Measurements from ENCODE around the gene KCNH8. TPM values are rescaled to one million over a fixed set of nuclear protein-coding genes. Genes with fewer than 3 reads are reported as not detected.
"Not testable (repeated sequence)": the region's sequence is repeated elsewhere in the genome, so short reads cannot be mapped to it uniquely, and the experiment has no call there.

The KCNH8 gene
- total and polyA plus RNA-seq, 2 donors (not counting 1 experiment from before 2014, with no cell fraction given) = under 0.01 TPM; not detected in 1

DNA sequence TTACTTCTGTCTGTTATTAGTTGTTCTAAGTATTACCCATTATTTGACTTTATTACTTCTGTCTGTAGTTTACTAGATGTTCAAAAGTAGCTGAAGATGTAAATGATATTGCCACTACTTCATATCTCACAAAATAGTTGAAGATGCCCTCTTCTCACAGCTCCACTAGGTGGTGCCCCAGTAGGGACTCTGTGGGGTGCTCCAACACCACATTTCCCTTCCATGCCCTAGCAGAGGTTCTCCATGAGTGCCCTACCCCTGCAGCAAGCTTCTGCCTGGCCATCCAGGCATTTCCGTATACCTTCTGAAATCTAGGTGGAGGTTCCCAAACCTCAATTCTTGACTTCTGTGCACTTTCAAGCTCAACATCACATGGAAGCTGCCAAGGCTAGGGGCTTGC is 80.8 kb downstream of the KCNH8 start:
- Histone ChIP-seq H3K9ac (ENCODE audit: insufficient read depth, low read length) (no peak overlapping the region), H3K27me3 (ENCODE audit: control insufficient read depth, insufficient read depth, low read length) (no peaks in the 10 kb centered on the region), H3K4me3 (replicated peaks in 1 of 4; ENCODE audit: control extremely low read depth in 1 of 4, insufficient read depth in 1 of 4, low read depth in 3 of 4, low read length in 4 of 4) (no peak overlapping the region), H4K20me1 (ENCODE audit: control insufficient read depth, extremely low read depth, insufficient read depth, low read length) (no peaks in the 10 kb centered on the region), H3K27ac (ENCODE audit: insufficient read depth, low read length) (no peak overlapping the region), H3K9me3 (ENCODE audit: control insufficient read depth, insufficient read depth, low read depth, low read length) (no peaks in the 10 kb centered on the region), H3K79me2 (ENCODE audit: control insufficient read depth, insufficient read depth, low read length) (no peaks in the 10 kb centered on the region), H3K36me3 (ENCODE audit: control insufficient read depth, insufficient read depth, low read length) (no peaks in the 10 kb centered on the region), H3K4me1 (ENCODE audit: control insufficient read depth, extremely low read depth, insufficient read depth, low read length) (no peaks in the 10 kb centered on the region), H3K4me2 (ENCODE audit: extremely low read depth, insufficient read depth, low read length) (no peak overlapping the region), H2AFZ (ENCODE audit: low read length) (no peak overlapping the region)
- DNase-seq (ENCODE audit: low read depth in 2 of 2) = no peak
- TF ChIP-seq EZH2 (IDR thresholded peaks at IDR 0.05; ENCODE audit: low read length, missing control alignments) = no peak
- TF ChIP-seq, protein P1, sequence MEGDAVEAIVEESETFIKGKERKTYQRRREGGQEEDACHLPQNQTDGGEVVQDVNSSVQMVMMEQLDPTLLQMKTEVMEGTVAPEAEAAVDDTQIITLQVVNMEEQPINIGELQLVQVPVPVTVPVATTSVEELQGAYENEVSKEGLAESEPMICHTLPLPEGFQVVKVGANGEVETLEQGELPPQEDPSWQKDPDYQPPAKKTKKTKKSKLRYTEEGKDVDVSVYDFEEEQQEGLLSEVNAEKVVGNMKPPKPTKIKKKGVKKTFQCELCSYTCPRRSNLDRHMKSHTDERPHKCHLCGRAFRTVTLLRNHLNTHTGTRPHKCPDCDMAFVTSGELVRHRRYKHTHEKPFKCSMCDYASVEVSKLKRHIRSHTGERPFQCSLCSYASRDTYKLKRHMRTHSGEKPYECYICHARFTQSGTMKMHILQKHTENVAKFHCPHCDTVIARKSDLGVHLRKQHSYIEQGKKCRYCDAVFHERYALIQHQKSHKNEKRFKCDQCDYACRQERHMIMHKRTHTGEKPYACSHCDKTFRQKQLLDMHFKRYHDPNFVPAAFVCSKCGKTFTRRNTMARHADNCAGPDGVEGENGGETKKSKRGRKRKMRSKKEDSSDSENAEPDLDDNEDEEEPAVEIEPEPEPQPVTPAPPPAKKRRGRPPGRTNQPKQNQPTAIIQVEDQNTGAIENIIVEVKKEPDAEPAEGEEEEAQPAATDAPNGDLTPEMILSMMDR (conservative IDR thresholded peaks at IDR 0.05 in 1 of 2, IDR thresholded peaks at IDR 0.05 in 1 of 2; ENCODE audit: low read depth in 1 of 2, low read length in 2 of 2) = no peak

DNA sequence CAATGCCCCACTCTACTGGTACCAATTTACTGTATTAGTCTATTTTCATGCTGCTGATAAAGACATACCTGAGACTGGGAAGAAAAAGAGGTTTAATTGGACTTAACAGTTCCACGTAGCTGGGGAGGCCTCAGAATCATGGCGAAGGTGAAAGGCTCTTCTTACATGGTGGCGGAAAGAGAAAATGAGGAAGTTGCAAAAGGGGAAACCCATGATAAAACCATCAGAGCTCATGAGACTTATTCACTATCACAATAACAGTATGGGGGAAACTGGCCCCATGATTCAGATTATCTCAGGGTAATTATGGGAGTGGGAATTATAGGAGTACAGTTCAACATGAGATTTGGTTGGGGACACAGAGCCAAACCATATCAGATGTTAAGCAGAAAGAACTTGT is 81.6 kb downstream of the KCNH8 start:
- not testable (repeated sequence) for DNase-seq (ENCODE audit: low read depth in 2 of 2); H2AFZ ChIP-seq (ENCODE audit: low read length); H3K9ac ChIP-seq (ENCODE audit: insufficient read depth, low read length); H3K27me3 ChIP-seq (ENCODE audit: control insufficient read depth, insufficient read depth, low read length); H3K27ac ChIP-seq (ENCODE audit: insufficient read depth, low read length); H4K20me1 ChIP-seq (ENCODE audit: control insufficient read depth, extremely low read depth, insufficient read depth, low read length); H3K4me1 ChIP-seq (ENCODE audit: control insufficient read depth, extremely low read depth, insufficient read depth, low read length); H3K79me2 ChIP-seq (ENCODE audit: control insufficient read depth, insufficient read depth, low read length); H3K36me3 ChIP-seq (ENCODE audit: control insufficient read depth, insufficient read depth, low read length); H3K9me3 ChIP-seq (ENCODE audit: control insufficient read depth, insufficient read depth, low read depth, low read length); H3K4me2 ChIP-seq (ENCODE audit: extremely low read depth, insufficient read depth, low read length); H3K4me3 ChIP-seq (replicated peaks in 1 of 4; ENCODE audit: control extremely low read depth in 1 of 4, insufficient read depth in 1 of 4, low read depth in 3 of 4, low read length in 4 of 4)

DNA sequence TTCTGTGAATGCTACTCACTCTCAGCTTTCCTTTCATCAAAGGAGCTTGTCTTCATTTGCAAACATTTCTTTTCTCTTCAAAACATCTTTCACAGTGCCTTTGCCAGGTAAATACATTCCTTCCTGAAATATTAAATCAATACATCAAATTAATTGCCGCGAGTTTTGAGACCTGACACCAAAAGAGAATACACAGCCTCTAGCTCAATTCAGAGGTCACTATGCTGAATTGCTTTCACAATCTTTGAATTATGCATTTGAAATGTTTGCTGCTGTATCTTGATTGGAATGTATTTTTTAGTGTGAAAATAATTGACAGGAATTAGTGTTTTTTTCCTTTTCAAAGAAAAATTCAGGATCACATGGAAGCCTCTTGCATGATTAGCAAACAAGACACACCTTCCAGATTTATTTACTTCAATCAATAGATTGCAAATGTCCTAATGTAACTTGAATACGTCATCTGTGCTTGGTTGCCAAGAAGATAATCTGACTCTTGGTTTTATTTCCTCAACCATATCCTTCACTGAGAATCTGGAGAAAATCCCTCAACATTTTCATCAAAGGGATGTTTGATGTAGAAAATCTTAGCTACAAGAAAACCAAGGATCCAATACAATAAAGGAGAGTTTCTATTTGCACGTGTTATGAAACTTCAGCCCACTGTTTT is 83.6 kb downstream of the KCNH8 start:
- Histone ChIP-seq H3K4me3 (replicated peaks in 1 of 4; ENCODE audit: control extremely low read depth in 1 of 4, insufficient read depth in 1 of 4, low read depth in 3 of 4, low read length in 4 of 4) (no peak overlapping the region), H4K20me1 (ENCODE audit: control insufficient read depth, extremely low read depth, insufficient read depth, low read length) (no peaks in the 10 kb centered on the region), H3K79me2 (ENCODE audit: control insufficient read depth, insufficient read depth, low read length) (no peaks in the 10 kb centered on the region), H3K4me2 (ENCODE audit: extremely low read depth, insufficient read depth, low read length) (no peak overlapping the region), H3K27ac (ENCODE audit: insufficient read depth, low read length) (no peak overlapping the region), H3K4me1 (ENCODE audit: control insufficient read depth, extremely low read depth, insufficient read depth, low read length) (no peaks in the 10 kb centered on the region), H3K27me3 (ENCODE audit: control insufficient read depth, insufficient read depth, low read length) (no peaks in the 10 kb centered on the region), H3K9ac (ENCODE audit: insufficient read depth, low read length) (no peak overlapping the region), H2AFZ (ENCODE audit: low read length) (no peak overlapping the region), H3K36me3 (ENCODE audit: control insufficient read depth, insufficient read depth, low read length) (no peaks in the 10 kb centered on the region), H3K9me3 (ENCODE audit: control insufficient read depth, insufficient read depth, low read depth, low read length) (no peaks in the 10 kb centered on the region)
- no peak for TF ChIP-seq EZH2 (IDR thresholded peaks at IDR 0.05; ENCODE audit: low read length, missing control alignments)
- TF ChIP-seq, protein P1 (conservative IDR thresholded peaks at IDR 0.05 in 1 of 2, IDR thresholded peaks at IDR 0.05 in 1 of 2; ENCODE audit: low read depth in 1 of 2, low read length in 2 of 2) = no peak
- no peak for DNase-seq (ENCODE audit: low read depth in 2 of 2)

All from fibroblast of lung (primary cell).